Measurements from ENCODE around the gene BLOC1S3. TPM values are rescaled to one million over a fixed set of nuclear protein-coding genes. Genes with fewer than 3 reads are reported as not detected.
A peak's percentile ranks its signal among the peaks of the same experiment; 100 is the strongest.

BLOC1S3 gene
- total RNA-seq, 1 experiment from 2014 or later: 25.2 TPM

DNA sequence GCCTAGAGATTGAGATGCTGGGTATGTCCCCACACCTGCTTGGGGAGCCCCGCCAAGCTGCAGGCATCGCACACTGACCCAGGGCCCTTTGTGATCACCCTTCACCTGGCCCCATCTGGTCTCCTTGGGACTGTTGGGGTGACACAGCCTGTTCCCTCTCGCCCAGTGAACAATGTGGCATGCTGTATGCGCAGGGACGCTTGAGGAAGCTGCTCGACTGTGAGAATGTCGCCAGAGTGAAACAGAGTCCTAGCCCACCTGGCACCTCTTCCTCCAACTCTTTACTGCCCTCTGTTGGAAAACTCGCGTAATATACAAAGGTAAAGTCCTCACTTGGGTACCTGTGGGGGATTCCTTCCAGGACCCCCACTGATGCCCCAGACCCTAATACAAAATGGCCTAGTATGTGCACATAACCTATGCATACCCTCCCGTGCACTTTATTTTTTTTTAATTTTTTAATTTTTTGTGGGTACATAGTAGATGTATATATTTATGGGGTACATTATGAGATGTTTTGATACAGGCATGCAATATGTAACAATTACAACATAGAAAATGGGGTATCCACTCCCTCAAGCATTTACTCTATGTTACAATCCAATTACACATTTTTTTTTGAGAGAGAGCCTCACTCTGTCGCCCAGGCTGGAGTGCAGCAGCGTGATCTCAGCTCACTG lies 9.0 kb downstream of the BLOC1S3 start:
- no peaks in the 10 kb centered on the region for H3K27me3 Mint-ChIP-seq (ENCODE audit: unreplicated experiment)
- peak; percentile 27 for DNase-seq
- intact Hi-C loops (cut with micrococcal nuclease; ENCODE audit: unreplicated experiment): no loop called here
- no peaks in the 10 kb centered on the region for H3K36me3 Mint-ChIP-seq (ENCODE audit: insufficient read depth, unreplicated experiment)
- no TSS peak for BruUV-seq (replicated peaks)
- H3K9me3 Mint-ChIP-seq (ENCODE audit: low read depth, unreplicated experiment): no peaks in the 10 kb centered on the region
- peak; percentile 81 for TF ChIP-seq CTCF (IDR thresholded peaks at IDR 0.05; ENCODE audit: unreplicated experiment)
- no peak overlapping the region for H3K4me3 Mint-ChIP-seq (ENCODE audit: low read depth, unreplicated experiment)
- H3K4me1 Mint-ChIP-seq (ENCODE audit: low read depth, unreplicated experiment): peaks cover 6% of the 10 kb centered on the region
- CTCF ChIA-PET: interaction anchor here (0.5 to 1.5 kb wide), 5 partner anchors 10 to 188 kb away, joined by 3 to 6 read pairs (median 4); partner anchors contain the start of gene TRAPPC6A
- no peak overlapping the region for H3K27ac Mint-ChIP-seq (ENCODE audit: unreplicated experiment)

DNA sequence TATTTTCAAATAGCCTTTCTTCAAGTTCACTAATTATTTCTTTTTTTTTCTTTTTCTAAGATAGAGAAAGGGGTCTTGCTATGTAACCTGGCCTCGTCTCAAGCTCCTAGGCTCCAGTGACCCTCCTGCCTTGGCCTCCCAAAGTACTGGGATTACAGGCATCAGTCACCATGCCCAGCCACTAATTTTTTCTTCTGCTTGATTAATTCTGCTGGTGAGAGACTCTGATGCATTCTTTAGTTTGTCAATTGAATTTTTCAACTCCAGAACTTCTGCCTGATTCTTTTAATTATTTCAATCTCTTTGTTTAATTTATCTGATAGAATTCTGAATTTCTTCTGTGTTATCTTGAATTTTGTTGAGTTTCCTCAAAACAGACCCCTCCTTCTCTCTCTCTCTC lies 11.4 kb downstream of the BLOC1S3 start:
- TF ChIP-seq CTCF (IDR thresholded peaks at IDR 0.05; ENCODE audit: unreplicated experiment): no peak

DNA sequence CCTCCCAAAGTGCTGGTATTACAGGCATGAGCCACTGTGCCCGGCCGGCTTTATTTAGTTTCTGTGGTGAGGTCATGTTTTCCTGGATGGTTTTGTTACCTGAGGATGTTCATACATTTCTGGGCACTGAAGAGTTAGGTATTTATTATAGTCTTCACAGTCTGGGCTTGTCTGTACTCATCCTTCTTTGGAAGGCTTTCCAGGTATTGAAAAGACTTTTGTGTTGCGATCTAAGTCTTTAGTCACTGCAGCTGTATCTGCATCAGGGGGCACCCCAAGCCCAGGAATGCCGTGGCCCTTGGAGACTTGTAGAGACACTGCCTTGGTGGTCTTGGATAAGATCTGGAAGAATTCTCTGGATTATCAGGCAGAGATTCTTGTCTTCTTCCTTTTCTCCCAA lies 12.8 kb downstream of the BLOC1S3 start:
- no peak for TF ChIP-seq CTCF (IDR thresholded peaks at IDR 0.05; ENCODE audit: unreplicated experiment)
- Mint-ChIP-seq H3K9me3 (ENCODE audit: low read depth, unreplicated experiment) (no peaks in the 10 kb centered on the region), H3K27ac (ENCODE audit: unreplicated experiment) (no peak overlapping the region), H3K4me1 (ENCODE audit: low read depth, unreplicated experiment) (no peaks in the 10 kb centered on the region), H3K36me3 (ENCODE audit: insufficient read depth, unreplicated experiment) (no peaks in the 10 kb centered on the region), H3K4me3 (ENCODE audit: low read depth, unreplicated experiment) (no peak overlapping the region), H3K27me3 (ENCODE audit: unreplicated experiment) (no peaks in the 10 kb centered on the region)
- intact Hi-C loops (cut with micrococcal nuclease; ENCODE audit: unreplicated experiment): no loop called here
- BruUV-seq (replicated peaks): no TSS peak
- DNase-seq: no peak
- CTCF ChIA-PET: no interaction called here

More for the DNA sequence above, 11.4 kb downstream of the BLOC1S3 start:
- no peaks in the 10 kb centered on the region for H3K36me3 Mint-ChIP-seq (ENCODE audit: insufficient read depth, unreplicated experiment)
- no peak overlapping the region for H3K27ac Mint-ChIP-seq (ENCODE audit: unreplicated experiment)
- no TSS peak for BruUV-seq (replicated peaks)
- CTCF ChIA-PET: no interaction called here
- no peaks in the 10 kb centered on the region for H3K27me3 Mint-ChIP-seq (ENCODE audit: unreplicated experiment)
- no peak overlapping the region for H3K4me3 Mint-ChIP-seq (ENCODE audit: low read depth, unreplicated experiment)
- DNase-seq: no peak
- intact Hi-C loops (cut with micrococcal nuclease; ENCODE audit: unreplicated experiment): no loop called here
- H3K4me1 Mint-ChIP-seq (ENCODE audit: low read depth, unreplicated experiment): no peaks in the 10 kb centered on the region
- H3K9me3 Mint-ChIP-seq (ENCODE audit: low read depth, unreplicated experiment): no peaks in the 10 kb centered on the region

DNA sequence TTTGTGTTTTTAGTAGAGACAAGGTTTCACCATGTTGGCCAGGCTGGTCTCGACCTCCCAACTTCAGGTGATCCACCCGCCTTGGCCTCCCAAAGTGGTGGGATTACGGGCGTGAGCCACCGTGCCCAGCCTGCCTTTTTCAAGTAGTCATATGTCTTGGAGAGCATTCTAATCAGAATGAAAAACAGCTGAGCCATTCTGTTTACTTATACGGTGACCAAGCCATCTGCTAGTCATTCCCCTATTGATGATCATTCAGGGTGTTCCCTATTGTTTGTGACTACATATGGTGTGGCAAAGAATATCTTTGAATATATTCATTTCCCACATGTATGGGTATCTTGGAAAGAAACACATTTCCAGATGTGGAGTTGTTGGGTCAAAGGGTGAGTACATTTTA lies 17.2 kb downstream of the BLOC1S3 start:
- DNase-seq: peak; percentile 19
- no peaks in the 10 kb centered on the region for H3K9me3 Mint-ChIP-seq (ENCODE audit: low read depth, unreplicated experiment)
- H3K36me3 Mint-ChIP-seq (ENCODE audit: insufficient read depth, unreplicated experiment): no peaks in the 10 kb centered on the region
- H3K27me3 Mint-ChIP-seq (ENCODE audit: unreplicated experiment): peaks cover 41% of the 10 kb centered on the region
- no peak for TF ChIP-seq CTCF (IDR thresholded peaks at IDR 0.05; ENCODE audit: unreplicated experiment)
- no peak overlapping the region for H3K27ac Mint-ChIP-seq (ENCODE audit: unreplicated experiment)
- no peaks in the 10 kb centered on the region for H3K4me1 Mint-ChIP-seq (ENCODE audit: low read depth, unreplicated experiment)
- no TSS peak for BruUV-seq (replicated peaks)
- H3K4me3 Mint-ChIP-seq (ENCODE audit: low read depth, unreplicated experiment): no peak overlapping the region
- intact Hi-C loops (cut with micrococcal nuclease; ENCODE audit: unreplicated experiment): no loop called here
- CTCF ChIA-PET: interaction anchor here (0.5 to 0.6 kb wide), 3 partner anchors 17 to 172 kb away, joined by 3 read pairs; no protein-coding TSS in a partner anchor

Measured in Calu3 (cell line).